HG03439 (cell line): Measurements from ENCODE around the gene CLEC4C.

Experiments
- ATAC-seq: cut with Tn5 transposase; IDR thresholded peaks from one replicate; pipeline ENCODE4 v1.9.1; 2021; ENCODE audit warnings: mild to moderate bottlenecking, moderate library complexity; ENCODE audit not compliant: unreplicated experiment

The CLEC4C gene

GRCh38 chr12:7729746-7730145 lies 17.4 kb downstream of the CLEC4C start:
- ATAC-seq, result no peak

- ATAC-seq, result no peak
Measured at GRCh38 chr12:7723926-7724325, 23.2 kb downstream of the CLEC4C start.

- no peak for ATAC-seq
Measured at GRCh38 chr12:7719946-7720730, 27.0 kb downstream of the CLEC4C start.

- ATAC-seq, result no peak
Measured at GRCh38 chr12:7716381-7716780, 30.8 kb downstream of the CLEC4C start.

- ATAC-seq, result no peak
Measured at GRCh38 chr12:7712841-7713442, 34.2 kb downstream of the CLEC4C start.

- no peak for ATAC-seq
Measured at GRCh38 chr12:7711133-7711532, 36.0 kb downstream of the CLEC4C start, which contains the start of gene DPPA3. DPPA3 (plus strand) TSS chr12:7711433; CDS start chr12:7711571, 138 bp downstream.

GRCh38 chr12:7709969-7710675 lies 37.1 kb downstream of the CLEC4C start:
- no peak for ATAC-seq

GRCh38 chr12:7705846-7706245 lies 41.3 kb downstream of the CLEC4C start:
- no peak for ATAC-seq

GRCh38 chr12:7695566-7696197 lies 51.5 kb downstream of the CLEC4C start, which contains the start of gene GDF3:
GDF3 (minus strand) TSS chr12:7695775; CDS start chr12:7695728, 47 bp downstream.
- no peak for ATAC-seq

GRCh38 chr12:7695237-7695560 lies 52.0 kb downstream of the CLEC4C start:
- ATAC-seq, result no peak

- ATAC-seq, result no peak
Measured at GRCh38 chr12:7694556-7695236, 52.5 kb downstream of the CLEC4C start.

- no peak for ATAC-seq
Measured at GRCh38 chr12:7693793-7694192, 53.4 kb downstream of the CLEC4C start.

GRCh38 chr12:7681535-7681934 lies 65.6 kb downstream of the CLEC4C start:
- no peak for ATAC-seq
